ENCODE measurements around the gene TBC1D23.

Gene TBC1D23

GRCh38 chr3:100245136-100245535 is 15.7 kb upstream of the TBC1D23 start:
- no peaks in the 10 kb centered on the region for H3K79me2 ChIP-seq (ENCODE audit: control insufficient read depth, low read length)
- no peaks in the 10 kb centered on the region for H3K36me3 ChIP-seq (ENCODE audit: control insufficient read depth, low read length)
- no peak overlapping the region for H3K27ac ChIP-seq (ENCODE audit: low read depth, low read length)
- H3K9me3 ChIP-seq (ENCODE audit: control insufficient read depth, insufficient read depth, low read length) = no peaks in the 10 kb centered on the region
- no peaks in the 10 kb centered on the region for H3K9me2 ChIP-seq (replicated peaks; ENCODE audit: control insufficient read depth, low read length)
- no peak overlapping the region for H3K4me2 ChIP-seq (ENCODE audit: low read length)
- H3F3A ChIP-seq (ENCODE audit: control insufficient read depth, insufficient read depth) = no peaks in the 10 kb centered on the region
- H3K4me1 ChIP-seq (ENCODE audit: control insufficient read depth, low read length) = peaks cover 7% of the 10 kb centered on the region; the same call in 1 of the 2 replicates
- H3K27me3 ChIP-seq (ENCODE audit: control insufficient read depth, low read length) = no peaks in the 10 kb centered on the region
- no peak overlapping the region for H3K4me3 ChIP-seq (ENCODE audit: low read length)
- TF ChIP-seq CTCF (IDR thresholded peaks at IDR 0.05; ENCODE audit: low read depth, low read length, poor library complexity, severe bottlenecking) = no peak
- no peak for TF ChIP-seq EZH2phosphoT487 (IDR thresholded peaks at IDR 0.05; ENCODE audit: borderline replicate concordance, low read length)
- no peaks in the 10 kb centered on the region for H4K20me1 ChIP-seq (ENCODE audit: control insufficient read depth, insufficient read depth, low read depth, low read length)

GRCh38 chr3:100245927-100246326 is 14.9 kb upstream of the TBC1D23 start:
- H3K4me1 ChIP-seq (ENCODE audit: control insufficient read depth, low read length) = peaks cover 7% of the 10 kb centered on the region; the same call in 1 of the 2 replicates

DNA sequence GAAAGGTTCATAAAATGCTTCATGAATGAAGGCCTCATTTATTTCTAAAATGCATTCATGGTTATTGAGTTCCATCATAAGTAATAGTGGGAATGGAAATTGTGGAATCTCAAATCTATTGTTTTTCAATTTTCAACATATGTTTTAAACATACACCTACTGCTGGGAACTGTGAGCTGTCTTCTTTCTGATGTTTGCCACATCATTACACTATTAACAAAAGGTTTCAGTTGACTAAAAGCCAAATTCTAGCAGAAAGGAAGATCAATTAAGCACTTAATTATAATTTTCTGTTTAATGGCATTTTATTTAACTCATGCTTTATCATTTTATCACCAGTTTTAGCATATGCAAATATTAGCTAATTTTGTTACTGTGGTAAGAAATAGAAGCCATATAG is 13.8 kb upstream of the TBC1D23 start:
- no peaks in the 10 kb centered on the region for H4K20me1 ChIP-seq (ENCODE audit: control insufficient read depth, insufficient read depth, low read depth, low read length)
- H3K4me2 ChIP-seq (ENCODE audit: low read length) = no peak overlapping the region
- no peaks in the 10 kb centered on the region for H3K36me3 ChIP-seq (ENCODE audit: control insufficient read depth, low read length)
- no peak overlapping the region for H3K27ac ChIP-seq (ENCODE audit: low read depth, low read length)
- no peak overlapping the region for H3K4me3 ChIP-seq (ENCODE audit: low read length)
- H3K9me3 ChIP-seq (ENCODE audit: control insufficient read depth, insufficient read depth, low read length) = no peaks in the 10 kb centered on the region
- H3K27me3 ChIP-seq (ENCODE audit: control insufficient read depth, low read length) = no peaks in the 10 kb centered on the region
- TF ChIP-seq CTCF (IDR thresholded peaks at IDR 0.05; ENCODE audit: low read depth, low read length, poor library complexity, severe bottlenecking) (no peak), EZH2phosphoT487 (IDR thresholded peaks at IDR 0.05; ENCODE audit: borderline replicate concordance, low read length) (no peak)
- no peaks in the 10 kb centered on the region for H3K9me2 ChIP-seq (replicated peaks; ENCODE audit: control insufficient read depth, low read length)
- H3F3A ChIP-seq (ENCODE audit: control insufficient read depth, insufficient read depth) = no peaks in the 10 kb centered on the region
- peaks cover 7% of the 10 kb centered on the region; the same call in 1 of the 2 replicates for H3K4me1 ChIP-seq (ENCODE audit: control insufficient read depth, low read length)
- H3K79me2 ChIP-seq (ENCODE audit: control insufficient read depth, low read length) = no peaks in the 10 kb centered on the region

More at GRCh38 chr3:100245927-100246326, 14.9 kb upstream of the TBC1D23 start:
- H3K27me3 ChIP-seq (ENCODE audit: control insufficient read depth, low read length) = no peaks in the 10 kb centered on the region
- no peaks in the 10 kb centered on the region for H3F3A ChIP-seq (ENCODE audit: control insufficient read depth, insufficient read depth)
- H4K20me1 ChIP-seq (ENCODE audit: control insufficient read depth, insufficient read depth, low read depth, low read length) = no peaks in the 10 kb centered on the region
- no peaks in the 10 kb centered on the region for H3K79me2 ChIP-seq (ENCODE audit: control insufficient read depth, low read length)
- no peak overlapping the region for H3K4me3 ChIP-seq (ENCODE audit: low read length)
- no peaks in the 10 kb centered on the region for H3K9me3 ChIP-seq (ENCODE audit: control insufficient read depth, insufficient read depth, low read length)
- no peak overlapping the region for H3K27ac ChIP-seq (ENCODE audit: low read depth, low read length)
- TF ChIP-seq EZH2phosphoT487 (IDR thresholded peaks at IDR 0.05; ENCODE audit: borderline replicate concordance, low read length) (no peak), CTCF (IDR thresholded peaks at IDR 0.05; ENCODE audit: low read depth, low read length, poor library complexity, severe bottlenecking) (no peak)
- no peaks in the 10 kb centered on the region for H3K9me2 ChIP-seq (replicated peaks; ENCODE audit: control insufficient read depth, low read length)
- H3K4me2 ChIP-seq (ENCODE audit: low read length) = no peak overlapping the region
- no peaks in the 10 kb centered on the region for H3K36me3 ChIP-seq (ENCODE audit: control insufficient read depth, low read length)

Measured in DOHH2 (cell line).